ENCODE results near the gene LRP8. TPM values are rescaled to one million over a fixed set of nuclear protein-coding genes. Genes with fewer than 3 reads are reported as not detected.
A peak's percentile ranks its signal among the peaks of the same experiment; 100 is the strongest.

The LRP8 gene
- polyA plus RNA-seq, 1 donor (not counting 4 experiments of a cell fraction or from before 2014, with no cell fraction given): 31.0 TPM

GRCh38 chr1:53241828-53242227 is 86.0 kb downstream of the LRP8 start:
- dilution Hi-C loops (cut with MboI; ENCODE audit: extremely low pct_ligation_motif_present, low sequenced_read_pairs): no loop called here
- Histone ChIP-seq H3K36me3 (ENCODE audit: control insufficient read depth in 2 of 2, extremely low read depth in 1 of 2, insufficient read depth in 2 of 2, low read length in 2 of 2) (peaks cover 0 to 11% of the 10 kb centered on the region in 2 experiments), H4K20me1 (ENCODE audit: control insufficient read depth, extremely low read depth, insufficient read depth, low read length) (no peaks in the 10 kb centered on the region), H3K4me1 (ENCODE audit: control insufficient read depth, extremely low read depth, insufficient read depth, low read length) (peaks cover 12% of the 10 kb centered on the region), H3K9me3 (ENCODE audit: control insufficient read depth, low read depth, low read length) (no peaks in the 10 kb centered on the region), H3K27me3 (ENCODE audit: control insufficient read depth, extremely low read depth, insufficient read depth, low read length) (no peaks in the 10 kb centered on the region), H3K9me1 (ENCODE audit: control insufficient read depth, extremely low read depth, insufficient read depth, low read length) (no peaks in the 10 kb centered on the region), H3K79me2 (ENCODE audit: control insufficient read depth, insufficient read depth, low read length) (peaks cover 15% of the 10 kb centered on the region), H3K9ac (ENCODE audit: control insufficient read depth, extremely low read depth, insufficient read depth, low read length) (no peak overlapping the region), H2AFZ (ENCODE audit: control insufficient read depth, low read length) (no peak overlapping the region), H3K4me2 (ENCODE audit: control insufficient read depth, extremely low read depth, insufficient read depth, low read depth, low read length) (no peak overlapping the region), H3K27ac (ENCODE audit: control insufficient read depth, insufficient read depth, low read length) (no peak overlapping the region), H3K4me3 (ENCODE audit: control insufficient read depth in 2 of 3, extremely low read depth in 1 of 3, insufficient read depth in 2 of 3, low read depth in 1 of 3, low read length in 3 of 3) (no peak overlapping the region)
- DNase-seq (ENCODE audit: low read depth, low spot score): no peak
- TF ChIP-seq EZH2 (IDR thresholded peaks at IDR 0.05; ENCODE audit: low read length) (no peak), CTCF (optimal IDR thresholded peaks at IDR 0.05 in 1 of 3, IDR thresholded peaks at IDR 0.05 in 1 of 3, conservative IDR thresholded peaks at IDR 0.05 in 1 of 3; ENCODE audit: extremely low read depth in 1 of 3, insufficient read depth in 2 of 3, low read length in 3 of 3) (no peak)
- FAIRE-seq: no peak

GRCh38 chr1:53238197-53239155 is 89.4 kb downstream of the LRP8 start, which contains the start of gene MAGOH:
Gene MAGOH, minus strand, starts transcription at chr1:53238518. Its CDS starts 70 bp downstream, at chr1:53238448.
- dilution Hi-C loops (cut with MboI; ENCODE audit: extremely low pct_ligation_motif_present, low sequenced_read_pairs): no loop called here
- Histone ChIP-seq H3K27me3 (ENCODE audit: control insufficient read depth, extremely low read depth, insufficient read depth, low read length) (no peaks in the 10 kb centered on the region), H3K79me2 (ENCODE audit: control insufficient read depth, insufficient read depth, low read length) (peaks cover 26% of the 10 kb centered on the region), H3K9me3 (ENCODE audit: control insufficient read depth, low read depth, low read length) (no peaks in the 10 kb centered on the region), H2AFZ (ENCODE audit: control insufficient read depth, low read length) (peak within 1 kb of the TSS; percentile 93), H3K4me1 (ENCODE audit: control insufficient read depth, extremely low read depth, insufficient read depth, low read length) (peaks cover 14% of the 10 kb centered on the region), H3K9me1 (ENCODE audit: control insufficient read depth, extremely low read depth, insufficient read depth, low read length) (no peaks in the 10 kb centered on the region), H3K4me3 (ENCODE audit: control insufficient read depth in 2 of 3, extremely low read depth in 1 of 3, insufficient read depth in 2 of 3, low read depth in 1 of 3, low read length in 3 of 3) (peak within 1 kb of the TSS; percentile 77 to 93 (median 77)), H3K4me2 (ENCODE audit: control insufficient read depth, extremely low read depth, insufficient read depth, low read depth, low read length) (peak within 1 kb of the TSS; percentile 98), H4K20me1 (ENCODE audit: control insufficient read depth, extremely low read depth, insufficient read depth, low read length) (no peaks in the 10 kb centered on the region), H3K9ac (ENCODE audit: control insufficient read depth, extremely low read depth, insufficient read depth, low read length) (peak within 1 kb of the TSS; percentile 86), H3K36me3 (ENCODE audit: control insufficient read depth in 2 of 2, extremely low read depth in 1 of 2, insufficient read depth in 2 of 2, low read length in 2 of 2) (peaks cover 4 to 9% of the 10 kb centered on the region in 2 experiments), H3K27ac (ENCODE audit: control insufficient read depth, insufficient read depth, low read length) (peak within 1 kb of the TSS; percentile 82)
- TF ChIP-seq EZH2 (IDR thresholded peaks at IDR 0.05; ENCODE audit: low read length) (no peak), CTCF (optimal IDR thresholded peaks at IDR 0.05 in 1 of 3, IDR thresholded peaks at IDR 0.05 in 1 of 3, conservative IDR thresholded peaks at IDR 0.05 in 1 of 3; ENCODE audit: extremely low read depth in 1 of 3, insufficient read depth in 2 of 3, low read length in 3 of 3) (no peak)
- peak; percentile 85 for FAIRE-seq
- DNase-seq (ENCODE audit: low read depth, low spot score): peak; percentile 72
